Activated naive CD4-positive, alpha-beta T cell treated with Interleukin-2 at 50 U/mL for 16 hours (primary cell): ENCODE results near the gene SLC66A1.

Source experiments
- DNase-seq: peaks from one replicate; pipeline ENCODE4 v3.0.0-alpha.2; 2020

The SLC66A1 gene

GRCh38 chr1:19306941-19307340 lies 5.2 kb upstream of the SLC66A1 start:
- no peak for DNase-seq

- DNase-seq = no peak
Observed at GRCh38 chr1:19307794-19308508, 4.2 kb upstream of the SLC66A1 start.

- DNase-seq = no peak
Observed at GRCh38 chr1:19308509-19308907, 3.6 kb upstream of the SLC66A1 start.

GRCh38 chr1:19309123-19309813 lies 2.9 kb upstream of the SLC66A1 start:
- DNase-seq = no peak

GRCh38 chr1:19310061-19310460 lies 2.1 kb upstream of the SLC66A1 start:
- DNase-seq = no peak

- DNase-seq = no peak
Observed at GRCh38 chr1:19310720-19311502, 1.2 kb upstream of the SLC66A1 start.

- no peak for DNase-seq
Observed at GRCh38 chr1:19311503-19311930, 609 bp upstream of the SLC66A1 start.

- DNase-seq = no peak
Observed at GRCh38 chr1:19312782-19313635, 883 bp downstream of the SLC66A1 start.

- DNase-seq = no peak
Observed at GRCh38 chr1:19313636-19313959, 1.5 kb downstream of the SLC66A1 start.

- no peak for DNase-seq
Observed at GRCh38 chr1:19313961-19314882, 2.1 kb downstream of the SLC66A1 start.

- DNase-seq = no peak
Observed at GRCh38 chr1:19315378-19316198, 3.5 kb downstream of the SLC66A1 start.

- DNase-seq = no peak
Observed at GRCh38 chr1:19317126-19317910, 5.2 kb downstream of the SLC66A1 start.

GRCh38 chr1:19319196-19319595 lies 7.1 kb downstream of the SLC66A1 start:
- no peak for DNase-seq

- no peak for DNase-seq
Observed at GRCh38 chr1:19321071-19321470, 8.9 kb downstream of the SLC66A1 start.

GRCh38 chr1:19322481-19322880 lies 10.4 kb downstream of the SLC66A1 start:
- no peak for DNase-seq

- no peak for DNase-seq
Observed at GRCh38 chr1:19323987-19324664, 12.0 kb downstream of the SLC66A1 start.

- no peak for DNase-seq
Observed at GRCh38 chr1:19324665-19324990, 12.5 kb downstream of the SLC66A1 start.

- no peak for DNase-seq
Observed at GRCh38 chr1:19325368-19325957, 13.3 kb downstream of the SLC66A1 start.
